ENCODE results near the gene SAMD4B. TPM values are rescaled to one million over a fixed set of nuclear protein-coding genes. Genes with fewer than 3 reads are reported as not detected.

Gene SAMD4B
- total and polyA plus RNA-seq, 10 of the 15 experiments (the other 5 are each of a cell fraction or from before 2014, with no cell fraction given), result 2.4 to 43.3 (median 23.9) TPM

GRCh38 chr19:39401549-39402345 is 59.5 kb downstream of the SAMD4B start (continued):
- TF ChIP-seq NFYB (IDR thresholded peaks at IDR 0.05; ENCODE audit: insufficient read depth, low read depth, low read length) (no peak), MTA3 (IDR thresholded peaks at IDR 0.05; ENCODE audit: borderline replicate concordance, low read length) (no peak), ZNF217 (IDR thresholded peaks at IDR 0.05) (no peak), CHD4 (IDR thresholded peaks at IDR 0.05) (no peak), BCL11A (IDR thresholded peaks at IDR 0.05; ENCODE audit: low read depth, low read length) (0 out of 2 replicates have a peak, but pooled peaks have one; percentile 3), SIN3A (IDR thresholded peaks at IDR 0.05; ENCODE audit: low read depth, low read length) (no peak), POU2F2 (IDR thresholded peaks at IDR 0.05; ENCODE audit: borderline replicate concordance, low read depth, low read length) (peak; percentile 68; the same call in 1 of the 3 replicates), NR2C2 (IDR thresholded peaks at IDR 0.05; ENCODE audit: borderline replicate concordance, control insufficient read depth, insufficient read length, low read depth) (no peak), TAF1 (IDR thresholded peaks at IDR 0.05; ENCODE audit: borderline replicate concordance, low read depth, low read length) (peak; percentile 59; the same call in 1 of the 2 replicates), POLR2AphosphoS2 (IDR thresholded peaks at IDR 0.05; ENCODE audit: low read depth, low read length) (peak; percentile 23), CEBPZ (IDR thresholded peaks at IDR 0.05; ENCODE audit: low read depth, low read length) (no peak), FOXK2 (IDR thresholded peaks at IDR 0.05) (0 out of 2 replicates have a peak, but pooled peaks have one; percentile 24), SMAD1 (IDR thresholded peaks at IDR 0.05; ENCODE audit: low read depth, partially characterized antibody) (peak; percentile 91), SMAD5 (IDR thresholded peaks at IDR 0.05; ENCODE audit: low read depth) (no peak), ZNF24 (IDR thresholded peaks at IDR 0.05) (no peak), MEF2A (IDR thresholded peaks at IDR 0.05; ENCODE audit: insufficient read depth, low read depth, low read length) (no peak), BCL3 (IDR thresholded peaks at IDR 0.05; ENCODE audit: borderline replicate concordance, insufficient read depth, low read depth, low read length, poor library complexity, severe bottlenecking) (peak; percentile 70), IKZF1 (conservative IDR thresholded peaks at IDR 0.05) (peak; percentile 67), CUX1 (IDR thresholded peaks at IDR 0.05; ENCODE audit: insufficient replicate concordance, low read depth, low read length) (no peak), TBL1XR1 (IDR thresholded peaks at IDR 0.05; ENCODE audit: low read depth, low read length) (peak; percentile 75; the same call in 1 of the 2 replicates)
